ENCODE results near the gene ZSCAN21.

GRCh38 chr7:100107890-100108289, 58.3 kb downstream of the ZSCAN21 start:
- TF ChIP-seq POLR2A (IDR thresholded peaks at IDR 0.05; ENCODE audit: low read depth, low read length) (no peak), EZH2 (IDR thresholded peaks at IDR 0.05; ENCODE audit: borderline replicate concordance, low read depth, low read length, severe bottlenecking) (no peak), CTCF (IDR thresholded peaks at IDR 0.05; ENCODE audit: extremely low read depth in 1 of 2, insufficient read depth in 1 of 2, low read depth in 1 of 2, low read length in 2 of 2) (no peak), POLR2AphosphoS5 (IDR thresholded peaks at IDR 0.05; ENCODE audit: insufficient read depth, low read depth, low read length) (no peak), FOS (IDR thresholded peaks at IDR 0.05; ENCODE audit: borderline replicate concordance, insufficient read depth, low read length) (no peak), JUN (IDR thresholded peaks at IDR 0.05; ENCODE audit: borderline replicate concordance, insufficient read depth, insufficient read length, low read depth) (no peak), GATA2 (IDR thresholded peaks at IDR 0.05; ENCODE audit: insufficient read depth, insufficient read length, low read depth, low read length) (no peak), MYC (IDR thresholded peaks at IDR 0.05; ENCODE audit: low read depth, low read length) (no peak)
- TF ChIP-seq, protein P1, sequence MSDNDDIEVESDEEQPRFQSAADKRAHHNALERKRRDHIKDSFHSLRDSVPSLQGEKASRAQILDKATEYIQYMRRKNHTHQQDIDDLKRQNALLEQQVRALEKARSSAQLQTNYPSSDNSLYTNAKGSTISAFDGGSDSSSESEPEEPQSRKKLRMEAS (IDR thresholded peaks at IDR 0.05; ENCODE audit: insufficient read depth, insufficient read length) = no peak
